Choroid plexus epithelial cell (primary cell): Measurements from ENCODE around the gene DNASE1L3.
A peak's percentile ranks its signal among the peaks of the same experiment; 100 is the strongest.

Experiments
- DNase-seq: peaks from one replicate; pipeline ENCODE4 v3.0.0-alpha.2; 2010; ENCODE audit warnings: low read depth
- H3K4me3 ChIP-seq: 2 replicates; pipeline ENCODE4 v1.5.1; 2011; ENCODE audit warnings: low read depth, mild to moderate bottlenecking, control low read depth, low read length, moderate library complexity
- CTCF ChIP-seq: conservative IDR thresholded peaks from 2 replicates; pipeline ENCODE4 v1.5.1; 2011; ENCODE audit warnings: low read depth, mild to moderate bottlenecking, control low read depth, inconsistent platforms, low read length, moderate library complexity

The DNASE1L3 gene

GRCh38 chr3:58175187-58175436 is 35.7 kb downstream of the DNASE1L3 start:
- DNase-seq, result no peak
- H3K4me3 ChIP-seq, result no peak overlapping the region
- no peak for TF ChIP-seq CTCF

- peak; percentile 44 for DNase-seq
- TF ChIP-seq CTCF, result peak; percentile 56
- no peak overlapping the region for H3K4me3 ChIP-seq
Observed at GRCh38 chr3:58173669-58174398, 36.9 kb downstream of the DNASE1L3 start.

GRCh38 chr3:58173029-58173668 is 37.6 kb downstream of the DNASE1L3 start:
- no peak overlapping the region for H3K4me3 ChIP-seq
- DNase-seq, result no peak

GRCh38 chr3:58171126-58171525 is 39.6 kb downstream of the DNASE1L3 start:
- H3K4me3 ChIP-seq, result no peak overlapping the region
- no peak for TF ChIP-seq CTCF
- DNase-seq, result no peak

More at GRCh38 chr3:58173029-58173668, 37.6 kb downstream of the DNASE1L3 start:
- TF ChIP-seq CTCF, result no peak

GRCh38 chr3:58170376-58170775 is 40.4 kb downstream of the DNASE1L3 start:
- DNase-seq, result no peak
- no peak overlapping the region for H3K4me3 ChIP-seq
- no peak for TF ChIP-seq CTCF

- TF ChIP-seq CTCF, result no peak
- no peak overlapping the region for H3K4me3 ChIP-seq
- DNase-seq, result no peak
Observed at GRCh38 chr3:58169371-58169770, 41.4 kb downstream of the DNASE1L3 start.

- no peak for TF ChIP-seq CTCF
- no peak overlapping the region for H3K4me3 ChIP-seq
- DNase-seq, result no peak
Observed at GRCh38 chr3:58168498-58168897, 42.3 kb downstream of the DNASE1L3 start.
